Right lung (tissue), 5 donors: Measurements from ENCODE around the gene PRDM16. TPM values are rescaled to one million over a fixed set of nuclear protein-coding genes. Genes with fewer than 3 reads are reported as not detected.

ENCODE experiments used
- DNase-seq, 2 donors: peaks; one replicate each; pipeline ENCODE4 v3.0.0-alpha.2; 2013
- polyA plus RNA-seq, 5 donors: library from polyadenylated mRNA; unstranded; fragments of 120-200 nt; gene quantifications; one replicate each; pipeline versions ENCODE4 v1.2.1 to v1.2.3, GENCODE V29; 2013; ENCODE audit warnings: inconsistent platforms in 1 of 5, low replicate concordance in 1 of 5; ENCODE audit not compliant: insufficient read length in 5 of 5, insufficient read depth in 1 of 5

Gene PRDM16
- polyA plus RNA-seq, 5 donors: 9.8 to 16.0 (median 11.8) TPM

DNA sequence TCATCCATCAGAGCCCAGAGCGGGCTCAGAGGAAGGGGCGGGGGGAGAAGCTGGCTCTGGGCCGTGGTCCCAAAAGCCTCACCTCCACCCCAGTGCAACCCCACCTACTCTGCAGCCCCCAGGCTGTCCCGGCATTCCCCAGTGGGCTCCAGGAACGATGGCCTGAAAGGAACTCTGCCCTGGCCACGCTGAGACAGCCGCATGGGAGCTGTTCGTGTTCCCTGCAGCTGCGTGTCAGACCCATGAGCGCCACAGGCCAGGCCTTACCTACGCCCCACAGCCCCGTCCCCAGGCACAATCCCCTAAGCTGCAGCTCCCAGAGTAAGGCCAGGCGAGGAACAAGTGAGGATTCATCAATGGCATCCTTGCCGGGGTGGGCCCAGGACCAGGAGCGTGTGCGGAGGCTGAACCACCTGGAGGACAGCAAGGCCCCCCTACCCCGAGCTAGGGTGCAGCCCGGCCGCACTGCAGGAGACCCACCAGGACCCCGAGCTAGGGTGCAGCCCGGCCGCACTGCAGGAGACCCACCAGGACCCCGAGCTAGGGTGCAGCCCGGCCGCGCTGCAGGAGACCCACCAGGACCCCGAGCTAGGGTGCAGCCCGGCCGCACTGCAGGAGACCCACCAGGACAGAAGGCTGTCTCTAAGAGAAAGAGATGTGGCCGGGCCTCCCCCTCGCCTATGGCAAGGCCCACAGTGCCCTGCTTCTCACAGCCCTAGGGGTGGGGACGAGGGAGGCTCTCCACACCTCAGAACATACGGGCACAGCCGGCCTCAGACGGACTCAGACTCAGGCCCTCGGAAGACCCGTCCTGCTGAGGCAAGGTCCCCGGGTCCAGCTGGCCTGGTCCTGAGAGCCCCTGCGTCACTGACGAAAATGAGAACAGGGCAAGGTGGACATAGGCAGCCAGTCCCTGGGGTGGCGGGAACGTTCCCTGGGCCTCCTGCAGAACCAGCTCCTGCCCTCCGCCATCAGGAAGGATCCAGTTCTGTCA, 359.0 kb downstream of the PRDM16 start:
- DNase-seq: no peak

DNA sequence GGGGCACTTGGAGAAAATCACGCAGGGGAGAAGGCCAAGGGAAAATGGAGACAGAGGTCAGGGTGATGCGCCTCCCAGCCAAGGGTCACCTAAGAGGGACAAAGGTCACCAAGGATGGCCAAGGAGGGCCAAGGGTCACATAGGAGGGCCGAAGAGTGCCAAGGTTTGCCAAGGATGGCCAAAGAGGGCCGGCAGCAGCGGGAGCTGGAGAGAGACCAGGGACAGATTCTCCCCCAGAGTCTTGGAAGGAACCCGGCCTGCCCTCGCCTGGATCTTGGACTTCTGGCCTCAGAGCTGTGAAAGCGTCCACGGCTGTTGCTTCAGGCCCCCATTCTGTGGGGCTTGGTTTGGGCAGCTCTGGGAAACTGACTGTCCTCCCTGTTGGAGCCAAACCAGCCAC, 359.9 kb downstream of the PRDM16 start:
- no peak for DNase-seq

DNA sequence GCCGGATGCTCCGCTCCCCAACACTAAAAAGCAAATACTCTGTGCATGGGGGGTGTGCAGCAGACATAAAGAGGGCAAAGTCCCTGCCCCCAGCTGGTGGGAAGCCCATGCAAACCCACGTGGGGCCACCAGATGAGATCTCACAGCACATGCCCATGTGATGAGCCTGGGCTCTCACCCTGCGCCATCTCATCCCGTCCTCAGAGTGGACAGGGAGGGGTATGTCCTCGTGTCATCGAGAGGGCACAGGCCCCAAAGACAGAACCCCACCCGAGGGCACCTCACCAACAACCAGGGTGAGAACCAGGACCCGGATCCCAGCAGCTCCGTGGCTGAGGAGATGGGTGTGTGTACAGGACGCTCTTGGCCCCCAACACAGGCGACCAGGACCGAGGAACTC, 360.3 kb downstream of the PRDM16 start:
- no peak for DNase-seq

DNA sequence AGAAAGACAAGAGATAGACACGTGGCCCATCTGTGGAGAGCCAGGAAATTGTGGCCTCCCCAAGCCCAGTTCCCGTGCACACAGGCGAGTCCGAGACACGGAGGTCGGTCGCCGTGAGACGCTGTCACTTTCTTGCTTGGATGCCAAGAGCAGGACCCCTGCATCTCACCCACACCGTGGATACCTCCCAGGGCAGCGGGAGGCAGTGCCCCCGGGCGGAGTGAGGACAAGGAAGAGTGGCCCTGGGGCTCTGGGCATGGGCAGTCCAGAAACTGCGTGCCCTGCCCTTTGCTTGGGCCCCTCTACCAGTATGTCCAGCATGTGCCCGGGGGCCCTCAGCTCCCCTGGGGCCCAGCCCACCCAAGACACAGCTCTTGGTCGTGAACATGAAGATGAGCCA, 360.8 kb downstream of the PRDM16 start:
- no peak for DNase-seq

DNA sequence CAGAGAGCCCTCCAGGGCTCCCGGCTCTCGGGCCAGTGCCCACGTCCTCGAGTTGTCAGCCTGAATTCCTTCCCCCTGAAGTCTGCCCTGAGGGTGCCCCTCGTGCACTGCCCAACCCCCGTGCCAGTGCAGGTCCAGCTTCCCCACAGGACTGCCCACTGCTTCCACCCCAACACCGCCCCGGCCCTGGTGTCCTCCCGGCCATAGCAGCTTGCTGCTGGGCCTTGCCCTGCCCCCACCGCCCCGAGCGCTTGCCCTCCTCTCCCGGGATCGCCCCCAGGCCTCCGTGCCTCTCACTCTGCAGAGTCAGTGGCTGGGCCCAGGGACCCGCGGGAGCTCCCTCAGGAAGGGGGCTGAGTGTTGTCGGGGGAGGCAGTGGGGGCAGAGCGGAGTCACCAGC, 361.4 kb downstream of the PRDM16 start:
- DNase-seq: no peak

DNA sequence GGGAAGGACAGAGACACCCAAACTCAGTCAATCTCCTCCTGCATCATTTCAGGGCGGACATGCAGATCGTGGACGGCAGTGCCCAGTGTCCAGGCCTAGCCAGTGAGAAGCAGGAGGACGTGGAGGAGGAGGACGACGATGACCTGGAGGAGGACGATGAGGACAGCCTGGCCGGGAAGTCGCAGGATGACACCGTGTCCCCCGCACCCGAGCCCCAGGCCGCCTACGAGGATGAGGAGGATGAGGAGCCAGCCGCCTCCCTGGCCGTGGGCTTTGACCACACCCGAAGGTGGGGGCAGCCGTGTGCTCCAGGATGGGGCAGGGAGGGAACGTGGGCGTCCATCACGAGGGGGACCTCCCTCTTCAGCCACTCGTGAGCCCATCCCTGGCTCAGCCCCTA, 361.8 kb downstream of the PRDM16 start:
- DNase-seq: no peak

DNA sequence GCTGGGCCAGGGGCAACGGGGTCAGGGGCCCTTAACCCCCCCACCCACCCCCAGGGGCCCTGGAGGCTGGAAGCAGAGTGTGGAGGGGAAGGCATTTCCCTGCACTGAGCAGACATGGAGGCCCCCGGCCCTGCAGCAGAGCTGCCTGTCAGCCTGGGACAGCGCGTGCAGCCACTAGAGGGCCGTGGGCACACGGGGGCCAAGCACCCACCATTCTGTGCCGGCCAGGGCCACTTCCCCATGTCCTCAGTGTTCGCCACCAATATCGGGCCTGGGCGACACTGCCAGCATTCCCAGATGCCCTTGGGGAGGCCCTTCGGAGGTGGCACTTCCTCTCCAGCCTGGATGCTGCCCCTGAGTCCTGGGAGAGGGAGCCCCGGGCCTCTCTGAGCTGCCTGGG, 362.3 kb downstream of the PRDM16 start:
- no peak for DNase-seq

DNA sequence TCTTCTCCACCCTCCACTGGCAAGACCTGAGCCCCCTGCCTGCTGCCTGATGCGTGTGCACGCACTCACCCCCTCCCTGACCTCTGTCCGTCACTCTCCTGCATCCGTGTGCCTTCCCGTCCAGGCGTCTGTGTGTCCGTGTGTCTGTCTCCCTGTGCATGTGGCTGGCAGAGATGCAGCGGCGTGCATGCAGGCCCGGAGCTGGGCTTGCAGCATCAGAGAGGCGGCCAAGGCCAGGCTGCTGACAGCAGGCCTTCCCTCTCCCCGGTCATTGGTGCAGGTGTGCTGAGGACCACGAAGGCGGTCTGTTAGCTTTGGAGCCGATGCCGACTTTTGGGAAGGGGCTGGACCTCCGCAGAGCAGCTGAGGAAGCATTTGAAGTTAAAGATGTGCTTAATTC, 362.7 kb downstream of the PRDM16 start:
- no peak for DNase-seq

DNA sequence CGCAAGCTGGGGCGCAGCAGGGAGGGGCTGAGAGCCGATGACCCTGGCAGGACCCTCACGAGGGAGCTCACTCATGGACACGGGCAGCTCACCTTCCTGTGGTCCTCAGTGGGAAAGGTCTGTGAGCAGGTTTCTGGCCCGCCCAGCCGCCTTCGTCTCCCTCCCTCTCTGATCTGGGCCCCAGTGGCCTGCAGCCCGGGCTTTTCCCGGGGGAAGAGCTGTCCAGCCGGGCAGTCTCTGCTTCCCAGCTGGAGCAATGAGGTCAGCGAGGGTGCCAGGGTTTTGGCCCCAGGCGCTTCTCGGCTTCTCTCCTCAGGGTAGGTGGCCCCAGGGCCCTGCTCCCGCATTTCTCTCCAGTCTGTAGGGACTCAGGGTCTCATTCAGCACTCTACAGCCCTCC, 363.3 kb downstream of the PRDM16 start:
- no peak for DNase-seq

DNA sequence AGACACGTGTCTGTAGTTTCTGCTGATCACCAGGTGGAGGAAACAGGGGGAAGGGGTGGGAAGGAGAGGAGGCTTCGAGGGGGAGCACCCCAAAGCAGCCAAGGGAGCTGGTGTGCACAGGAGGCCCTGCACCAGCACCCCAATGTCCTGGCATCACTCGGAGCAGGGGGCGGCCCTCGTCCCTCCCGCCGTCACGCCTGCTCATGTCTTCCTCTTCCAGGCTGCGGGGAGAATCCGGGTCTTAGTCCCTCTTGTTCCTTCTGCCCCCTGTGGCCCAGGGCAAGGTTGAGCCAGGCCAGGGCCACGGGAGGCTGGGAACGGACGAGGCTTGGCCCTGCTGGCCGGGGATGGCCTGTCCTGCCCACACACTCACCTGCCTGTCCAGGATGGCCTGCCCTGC, 364.1 kb downstream of the PRDM16 start:
- no peak for DNase-seq

DNA sequence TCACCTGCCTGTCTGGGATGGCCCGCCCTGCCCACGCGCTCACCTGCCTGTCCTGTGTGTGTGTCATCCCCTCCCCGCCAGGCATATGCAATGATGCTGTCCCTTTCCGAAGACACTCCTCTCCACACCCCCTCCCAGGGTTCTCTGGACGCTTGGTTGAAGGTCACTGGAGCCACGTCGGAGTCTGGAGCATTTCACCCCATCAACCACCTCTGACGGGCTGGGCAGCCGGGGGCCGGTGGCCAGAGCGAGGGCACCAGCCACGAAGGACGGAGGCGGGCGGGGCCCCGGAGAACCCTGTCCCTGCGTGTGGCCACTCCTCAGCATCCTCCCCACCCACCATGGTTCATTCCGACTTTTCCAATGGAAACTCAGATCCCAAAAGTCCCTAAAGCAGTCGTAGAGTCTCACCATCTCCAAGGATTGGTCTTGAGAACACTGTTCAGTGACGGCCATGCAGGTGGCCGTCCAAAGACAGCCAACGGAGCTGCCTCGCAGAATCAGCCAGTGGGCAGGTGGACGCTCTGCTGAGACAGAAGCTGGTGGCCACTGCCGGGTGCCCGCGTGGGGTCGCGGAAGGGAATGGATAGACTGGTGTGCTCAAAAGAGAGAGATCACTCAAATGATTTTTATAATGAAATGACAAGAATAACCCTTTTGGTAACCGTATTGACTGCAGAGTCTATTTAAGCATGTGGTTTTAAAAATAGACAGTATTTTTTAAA, 364.8 kb downstream of the PRDM16 start:
- DNase-seq: no peak

DNA sequence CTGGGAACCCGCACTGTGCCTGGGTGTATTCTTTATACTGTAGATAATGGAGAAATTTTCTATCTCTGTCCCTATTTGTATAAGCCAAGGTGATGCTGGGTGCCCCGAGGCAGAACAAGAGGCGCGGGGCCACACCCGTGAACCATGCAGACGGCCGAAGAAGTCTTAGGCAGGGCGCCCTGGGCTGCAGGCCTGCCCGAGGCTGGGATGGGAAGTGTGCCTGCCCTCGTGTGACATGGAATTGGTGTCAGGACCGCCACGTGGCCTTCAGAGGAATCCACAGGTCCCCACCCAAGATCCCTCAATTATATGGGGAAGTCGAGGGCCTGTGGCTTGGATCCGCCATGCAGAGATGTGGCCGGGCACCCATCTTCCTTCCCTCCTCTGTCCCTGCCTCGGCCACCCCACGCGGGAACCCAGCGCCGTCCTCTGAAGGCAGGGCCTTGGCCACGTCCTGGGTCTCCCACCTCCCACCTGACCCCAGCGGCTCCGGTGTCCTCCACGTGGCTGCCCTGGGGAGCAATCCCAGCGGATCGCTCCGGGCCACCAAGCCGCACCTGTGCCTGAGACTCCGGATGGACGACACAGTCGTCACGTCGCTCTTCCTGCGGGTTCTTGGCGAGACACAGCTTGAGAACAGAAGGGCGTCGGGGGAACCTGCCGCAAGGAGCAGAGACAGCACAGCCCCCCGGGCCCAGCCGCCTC, 365.6 kb downstream of the PRDM16 start:
- DNase-seq: no peak

DNA sequence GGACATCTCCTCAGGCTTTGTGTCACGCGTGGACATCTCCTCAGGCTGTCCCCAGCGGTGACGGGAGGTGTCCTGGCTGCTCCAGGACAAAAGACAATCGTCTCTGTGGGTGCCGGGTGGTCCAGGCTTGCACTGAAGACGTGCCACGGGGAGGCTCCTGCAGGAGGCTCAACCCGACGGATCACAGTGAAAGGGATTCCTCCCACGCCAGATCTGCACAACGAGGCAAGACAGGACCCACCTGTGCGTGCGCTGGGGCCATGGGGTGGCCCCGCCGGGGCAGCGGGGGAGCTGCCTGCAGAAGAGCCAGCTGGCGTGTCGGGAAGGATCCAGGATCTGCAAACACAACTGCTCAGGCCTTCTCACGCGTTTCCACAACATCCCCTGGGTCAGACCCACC, 366.7 kb downstream of the PRDM16 start:
- no peak for DNase-seq

DNA sequence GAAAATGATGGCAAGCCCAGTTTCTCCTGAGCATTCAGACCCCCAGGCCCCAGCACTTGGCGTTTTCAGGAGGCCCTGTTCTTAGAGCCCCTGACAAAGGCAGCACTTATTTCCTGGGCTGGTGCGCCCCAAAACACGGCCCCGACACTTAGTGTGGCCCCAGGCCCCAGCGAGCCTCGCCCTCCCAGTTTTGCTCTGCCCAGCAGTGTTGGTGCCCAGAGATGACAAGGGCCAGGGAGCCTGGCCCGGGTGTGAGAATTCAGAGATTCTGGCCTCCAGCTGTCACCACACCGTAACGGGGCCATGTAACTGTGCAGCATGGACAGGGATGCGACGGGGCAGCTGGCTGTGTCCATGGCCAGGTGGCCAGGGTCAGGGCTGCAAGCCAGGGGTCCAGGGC, 367.4 kb downstream of the PRDM16 start:
- no peak for DNase-seq

DNA sequence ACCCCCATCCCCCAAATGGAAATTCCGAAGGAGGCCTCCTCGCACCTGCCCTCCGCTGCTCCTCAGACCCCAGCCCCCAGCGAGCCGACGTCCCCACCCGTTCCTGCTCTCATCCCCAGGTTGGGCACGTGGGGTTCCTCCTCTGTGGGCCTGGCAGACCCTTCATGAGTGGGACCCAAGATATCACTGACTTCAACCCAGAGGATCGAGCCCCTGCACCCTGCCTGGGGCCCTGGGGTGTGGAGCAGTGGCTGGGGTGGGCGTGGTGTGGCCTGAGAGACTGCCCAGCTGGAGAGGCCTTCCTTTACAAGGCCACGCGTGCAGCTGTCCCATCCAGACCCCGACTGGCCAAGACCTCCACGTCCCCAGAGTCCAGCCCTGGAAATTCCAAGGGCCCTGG, 367.9 kb downstream of the PRDM16 start:
- DNase-seq: no peak

DNA sequence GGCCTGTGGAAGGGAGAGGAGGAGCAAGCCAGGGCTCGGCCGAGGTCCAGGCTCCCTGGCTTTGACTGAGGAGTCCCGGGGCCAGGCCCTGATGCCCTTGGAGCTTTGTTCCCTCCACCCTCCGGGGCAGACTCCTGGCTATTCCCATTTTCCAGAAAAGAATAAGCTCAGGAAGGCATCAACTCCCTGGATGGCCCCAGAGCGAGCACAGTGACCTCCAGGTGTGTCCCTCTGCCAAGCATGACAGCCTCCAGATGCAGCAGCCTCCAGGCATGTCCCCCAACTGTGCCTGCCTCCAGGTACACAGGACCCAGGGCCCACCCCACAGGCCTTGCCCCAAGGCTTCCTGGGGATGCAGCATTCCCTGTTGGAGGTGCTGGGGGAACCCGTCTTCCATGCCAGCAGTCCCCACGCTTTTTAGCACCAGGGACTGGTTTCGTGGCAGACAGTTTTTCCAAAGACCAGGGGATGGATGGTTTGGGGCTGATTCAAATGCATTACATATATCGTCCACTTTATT, 369.7 kb downstream of the PRDM16 start:
- DNase-seq: no peak

DNA sequence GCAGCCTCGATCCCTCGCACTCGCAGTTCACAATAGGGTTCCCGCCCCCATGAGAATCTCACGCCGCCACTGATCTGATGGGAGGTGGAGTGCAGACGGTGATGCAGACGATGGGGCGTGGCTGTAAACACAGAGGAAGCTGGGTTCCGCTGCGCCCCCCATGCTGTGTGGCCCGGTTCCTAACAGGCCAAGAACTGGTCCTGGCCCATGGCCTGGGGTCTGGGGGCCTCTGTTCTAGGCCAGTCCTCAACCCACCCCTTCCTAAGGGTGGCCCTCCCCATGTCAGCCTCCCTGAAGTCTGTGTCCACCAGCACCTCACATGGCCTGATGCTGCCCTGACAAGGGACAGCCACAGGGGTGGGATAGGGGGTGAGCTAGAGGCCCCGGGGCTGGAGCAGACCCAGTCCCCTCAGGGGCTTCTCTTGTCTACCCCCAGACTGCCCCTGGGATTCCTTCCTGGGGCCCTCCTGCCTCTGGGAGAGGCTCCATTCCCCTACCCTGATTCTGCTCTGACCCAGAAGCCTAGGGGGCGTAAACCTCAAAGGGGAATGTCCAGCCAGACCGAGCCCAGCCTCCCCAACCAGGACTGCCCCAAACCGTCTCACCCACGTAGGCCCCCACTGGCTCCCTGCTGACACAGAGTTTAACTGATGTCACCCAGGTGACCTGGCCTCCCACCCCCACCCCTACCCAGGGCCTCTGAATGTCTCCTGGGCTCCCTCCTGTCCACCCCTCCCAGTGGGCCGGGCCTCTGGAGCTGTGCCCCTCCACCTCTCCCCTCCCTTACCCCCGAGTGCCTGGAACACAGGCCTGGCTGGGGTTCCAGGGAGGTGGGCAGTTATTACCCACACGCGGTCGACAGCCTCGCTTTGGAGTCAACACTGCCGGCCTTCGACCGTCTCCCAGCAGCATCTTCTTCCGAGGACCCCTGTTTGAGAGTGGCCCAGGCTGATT, 370.6 kb downstream of the PRDM16 start:
- no peak for DNase-seq

DNA sequence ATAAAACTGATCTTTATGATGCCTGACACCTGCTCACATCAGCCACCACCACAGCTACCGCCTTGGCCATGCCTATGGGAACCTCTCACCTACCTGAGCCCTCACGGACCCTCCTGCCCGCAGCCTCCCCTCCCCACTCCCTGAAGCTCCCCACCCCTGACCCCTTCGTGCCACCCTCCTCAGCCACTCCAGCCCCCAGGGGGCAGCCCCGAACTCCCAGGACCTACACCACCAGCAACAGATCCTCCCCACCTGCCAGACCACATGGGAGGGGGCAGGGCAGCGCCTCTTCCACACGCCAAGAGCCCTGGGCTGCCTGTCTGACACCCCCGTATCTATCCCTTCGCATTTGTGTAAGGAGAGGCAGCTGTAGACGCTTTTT, 371.3 kb downstream of the PRDM16 start:
- DNase-seq: no peak

DNA sequence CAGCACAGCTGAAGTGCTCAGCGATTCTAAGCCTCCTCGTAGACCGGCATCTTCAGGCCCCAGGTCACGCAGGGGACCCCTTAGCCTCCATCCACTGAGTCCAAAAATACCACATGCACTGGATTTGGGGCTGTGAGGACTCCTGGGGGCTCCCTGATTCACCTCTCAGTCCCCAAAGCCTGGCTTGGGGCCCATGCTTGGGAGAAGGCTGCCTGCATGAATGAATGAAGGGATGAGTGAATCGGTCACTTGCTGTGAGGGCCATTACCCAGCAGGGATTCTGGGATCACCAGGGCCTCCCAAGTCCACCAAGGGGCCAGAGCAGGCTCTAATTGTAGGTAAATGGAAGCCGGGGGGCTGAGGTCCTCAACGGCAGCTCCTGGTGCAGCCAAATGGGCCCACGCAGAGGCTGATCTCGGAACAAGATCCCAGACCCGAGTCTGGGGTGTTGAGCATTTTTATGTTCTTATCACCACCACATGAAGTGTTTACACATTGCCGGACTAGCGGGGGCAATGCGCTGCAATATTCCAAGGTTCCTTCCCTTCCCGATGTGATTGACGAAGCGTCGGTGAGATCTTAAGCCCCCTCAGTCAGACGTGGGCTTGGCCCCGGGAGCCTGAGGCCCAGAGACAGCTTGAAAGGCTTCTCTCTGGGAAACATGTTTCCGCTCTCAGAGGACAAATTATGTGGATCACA, 371.9 kb downstream of the PRDM16 start:
- no peak for DNase-seq

DNA sequence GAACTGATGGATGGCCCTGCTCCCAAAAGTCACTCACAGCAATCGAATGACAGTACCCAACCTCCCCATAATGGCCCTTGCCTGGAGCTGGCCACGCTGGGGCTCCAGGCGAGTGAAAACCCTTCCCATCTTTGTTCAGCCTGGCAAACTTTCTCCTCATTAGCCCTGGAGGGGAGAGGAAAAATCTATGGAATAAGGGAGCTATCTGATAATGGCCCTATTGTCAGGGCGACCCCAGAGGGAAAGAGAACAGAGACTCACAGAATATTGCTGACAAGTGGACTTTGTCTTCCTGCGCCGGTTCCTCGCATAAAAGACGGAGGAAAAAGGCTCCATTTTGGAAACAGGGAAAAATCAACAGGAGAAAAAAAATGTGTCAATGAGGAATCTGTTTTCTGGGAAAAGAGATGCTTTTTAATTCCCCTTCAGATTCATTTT, 372.4 kb downstream of the PRDM16 start:
- no peak for DNase-seq
